A673 (cell line): ENCODE results near the gene IL1RL1. TPM values are rescaled to one million over a fixed set of nuclear protein-coding genes. Genes with fewer than 3 reads are reported as not detected.

Source experiments
- BruUV-seq: library from RNA; stranded (reverse); fragments of 400-500 nt; replicated peaks from 2 replicates; lab custom pipeline; 2021; lab: Mats Ljungman, UMichigan
- CTCF ChIA-PET: fragments of 300-600 bp; sonication (Branson Sonifier 250); formaldehyde crosslinking; loops from one replicate; lab custom pipeline; 2022; ENCODE audit warnings: antibody characterized with exemption; lab: Charles Lee
- POLR2A ChIA-PET: fragments of 300-600 bp; sonication (Branson Sonifier 250); formaldehyde crosslinking; loops from one replicate; lab custom pipeline; 2022; ENCODE audit warnings: antibody characterized with exemption; ENCODE audit not compliant: low non-redundant PET; lab: Charles Lee
- DNase-seq: peaks from one replicate; pipeline ENCODE4 v3.0.0-alpha.2; 2015; ENCODE audit warnings: low spot score
- H3K27ac ChIP-seq: fragments of 200-600 bp; sonication (generic); 2 replicates; pipeline ENCODE4 v1.5.1; 2016; ENCODE audit warnings: mixed run types, low read depth, mild to moderate bottlenecking, mixed read lengths, antibody characterized with exemption, low read length; ENCODE audit not compliant: poor library complexity, severe bottlenecking
- H3K27me3 ChIP-seq: fragments of 200-600 bp; sonication (generic); replicated peaks from 2 replicates; pipeline ENCODE4 v1.6.1; 2017; ENCODE audit warnings: mixed run types, low read depth, mild to moderate bottlenecking, mixed read lengths, antibody characterized with exemption, low read length; ENCODE audit not compliant: insufficient read depth, poor library complexity
- H3K36me3 ChIP-seq: fragments of 200-600 bp; sonication (generic); 2 replicates; pipeline ENCODE4 v1.6.1; 2016; ENCODE audit warnings: mixed run types, mild to moderate bottlenecking, mixed read lengths, antibody characterized with exemption, low read length; ENCODE audit not compliant: insufficient read depth, poor library complexity, severe bottlenecking
- H3K4me1 ChIP-seq: fragments of 200-600 bp; sonication (generic); 2 replicates; pipeline ENCODE4 v1.6.1; 2017; ENCODE audit warnings: mixed run types, mild to moderate bottlenecking, mixed read lengths, antibody characterized with exemption, low read length; ENCODE audit not compliant: insufficient read depth, poor library complexity, severe bottlenecking
- H3K4me3 ChIP-seq: fragments of 200-600 bp; sonication (generic); 2 replicates; pipeline ENCODE4 v1.5.1; 2016; ENCODE audit warnings: low read depth, mixed run types, mild to moderate bottlenecking, mixed read lengths, low read length; ENCODE audit not compliant: poor library complexity, severe bottlenecking
- H3K9me3 ChIP-seq: fragments of 200-600 bp; sonication (generic); 2 replicates; pipeline ENCODE4 v1.6.1; 2016; ENCODE audit warnings: mixed run types, low read depth, mild to moderate bottlenecking, mixed read lengths, antibody characterized with exemption, low read length; ENCODE audit not compliant: poor library complexity, severe bottlenecking
- EZH2 ChIP-seq: fragments of 200-600 bp; sonication (generic); IDR thresholded peaks from 2 replicates; pipeline ENCODE4 v1.6.1; 2017; ENCODE audit warnings: borderline replicate concordance, low read depth, mild to moderate bottlenecking, mixed read lengths, antibody characterized with exemption, low read length; ENCODE audit not compliant: poor library complexity, severe bottlenecking
- intact Hi-C: fragments of 100-400 bp; cut with micrococcal nuclease; formaldehyde crosslinking; loops from one replicate; pipeline ENCODE4 v1.10.0; 2022; ENCODE audit not compliant: unreplicated experiment
- total RNA-seq: library from RNA; stranded (reverse); gene quantifications from 2 replicates; pipeline ENCODE4 v1.2.3, GENCODE V29; 2021
- TF ChIP-seq, protein P1 (sequence below): fragments of 300-800, 200-600 bp; sonication (generic); conservative IDR thresholded peaks from 2 replicates; pipeline ENCODE4 v1.5.1; 2017; ENCODE audit warnings: low read depth, mild to moderate bottlenecking, antibody characterized with exemption, low read length, moderate library complexity, mixed read lengths

IL1RL1 gene
- total RNA-seq, 1 experiment from 2014 or later = not detected

DNA sequence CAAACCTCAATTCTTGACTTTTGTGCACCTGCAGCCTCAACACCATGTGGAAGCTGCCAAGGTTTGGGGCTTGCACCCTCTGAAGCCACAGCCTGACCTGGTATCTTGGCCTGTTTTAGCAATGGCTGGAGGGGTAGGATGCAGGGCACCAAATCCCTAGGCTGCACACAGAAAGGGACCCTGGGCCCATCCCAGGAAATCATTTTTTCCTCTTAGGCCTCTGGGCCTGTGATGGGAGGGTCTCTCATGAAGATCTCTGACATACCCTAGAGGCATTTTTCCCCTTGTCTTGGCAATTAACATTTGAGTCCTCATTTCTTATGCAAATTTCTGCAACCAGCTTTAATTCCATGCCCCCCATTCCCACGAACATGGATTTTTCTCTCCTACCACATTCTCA, 54.4 kb downstream of the IL1RL1 start:
- ChIA-PET CTCF (no interaction called here), POLR2A (no interaction called here)
- Histone ChIP-seq H3K27ac (no peak overlapping the region), H3K4me1 (no peaks in the 10 kb centered on the region), H3K9me3 (peaks cover 9% of the 10 kb centered on the region), H3K27me3 (no peaks in the 10 kb centered on the region), H3K4me3 (no peak overlapping the region), H3K36me3 (no peaks in the 10 kb centered on the region)
- intact Hi-C loops = no loop called here
- TF ChIP-seq, protein P1, sequence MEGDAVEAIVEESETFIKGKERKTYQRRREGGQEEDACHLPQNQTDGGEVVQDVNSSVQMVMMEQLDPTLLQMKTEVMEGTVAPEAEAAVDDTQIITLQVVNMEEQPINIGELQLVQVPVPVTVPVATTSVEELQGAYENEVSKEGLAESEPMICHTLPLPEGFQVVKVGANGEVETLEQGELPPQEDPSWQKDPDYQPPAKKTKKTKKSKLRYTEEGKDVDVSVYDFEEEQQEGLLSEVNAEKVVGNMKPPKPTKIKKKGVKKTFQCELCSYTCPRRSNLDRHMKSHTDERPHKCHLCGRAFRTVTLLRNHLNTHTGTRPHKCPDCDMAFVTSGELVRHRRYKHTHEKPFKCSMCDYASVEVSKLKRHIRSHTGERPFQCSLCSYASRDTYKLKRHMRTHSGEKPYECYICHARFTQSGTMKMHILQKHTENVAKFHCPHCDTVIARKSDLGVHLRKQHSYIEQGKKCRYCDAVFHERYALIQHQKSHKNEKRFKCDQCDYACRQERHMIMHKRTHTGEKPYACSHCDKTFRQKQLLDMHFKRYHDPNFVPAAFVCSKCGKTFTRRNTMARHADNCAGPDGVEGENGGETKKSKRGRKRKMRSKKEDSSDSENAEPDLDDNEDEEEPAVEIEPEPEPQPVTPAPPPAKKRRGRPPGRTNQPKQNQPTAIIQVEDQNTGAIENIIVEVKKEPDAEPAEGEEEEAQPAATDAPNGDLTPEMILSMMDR = no peak
- TF ChIP-seq EZH2 = no peak
- no TSS peak for BruUV-seq
- DNase-seq = no peak

DNA sequence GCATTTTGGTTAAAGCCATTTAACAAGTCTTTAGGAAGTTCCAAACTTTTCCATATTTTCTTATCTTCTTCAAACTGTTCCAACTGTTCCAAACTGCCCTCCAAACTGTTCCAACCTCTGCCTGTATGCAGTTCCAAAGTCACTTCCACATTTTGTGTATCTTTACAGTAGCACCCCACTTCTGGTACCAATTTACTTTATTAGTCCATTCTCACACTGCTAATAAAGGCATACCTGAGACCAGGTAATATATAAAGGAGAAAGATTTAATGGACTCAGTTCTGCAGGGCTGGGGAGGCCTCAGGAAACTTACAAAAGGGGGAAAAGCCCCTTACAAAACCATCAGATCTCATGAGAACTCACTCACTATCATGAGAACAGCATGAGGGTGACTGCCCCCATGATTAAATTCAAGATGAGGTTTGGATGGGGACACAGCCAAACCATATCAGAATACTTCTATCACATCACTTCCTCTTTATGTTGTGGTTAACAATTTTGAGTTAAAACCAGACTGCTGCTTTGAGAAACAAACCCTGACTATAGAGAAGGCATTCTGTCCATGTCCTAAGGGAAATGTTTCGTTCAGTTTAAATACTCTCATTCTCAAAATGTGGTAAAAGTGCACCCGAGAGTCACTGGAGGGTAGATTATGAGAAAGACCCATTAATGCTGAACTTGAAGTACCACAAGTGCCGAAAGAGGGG, 55.2 kb downstream of the IL1RL1 start:
- no peak overlapping the region for H3K27ac ChIP-seq
- intact Hi-C loops = no loop called here
- H3K9me3 ChIP-seq = peaks cover 9% of the 10 kb centered on the region
- no peaks in the 10 kb centered on the region for H3K36me3 ChIP-seq
- no peak for DNase-seq
- no peaks in the 10 kb centered on the region for H3K27me3 ChIP-seq
- TF ChIP-seq, protein P1 = no peak
- no peak for TF ChIP-seq EZH2
- CTCF ChIA-PET = no interaction called here
- no peaks in the 10 kb centered on the region for H3K4me1 ChIP-seq
- POLR2A ChIA-PET = no interaction called here
- no peak overlapping the region for H3K4me3 ChIP-seq
- BruUV-seq = no TSS peak

- no peak overlapping the region for H3K4me3 ChIP-seq
- ChIA-PET CTCF (no interaction called here), POLR2A (no interaction called here)
- TF ChIP-seq, protein P1 = no peak
- no peak for TF ChIP-seq EZH2
- no TSS peak for BruUV-seq
- no peaks in the 10 kb centered on the region for H3K27me3 ChIP-seq
- no peaks in the 10 kb centered on the region for H3K36me3 ChIP-seq
- H3K27ac ChIP-seq = no peak overlapping the region
- no peak for DNase-seq
- intact Hi-C loops = no loop called here
- peaks cover 9% of the 10 kb centered on the region for H3K9me3 ChIP-seq
- no peaks in the 10 kb centered on the region for H3K4me1 ChIP-seq
These were observed 56.1 kb downstream of the IL1RL1 start for GRCh38 chr2:102367331-102367971.
